Measurements from ENCODE around the gene PABPN1L.

Gene PABPN1L

GRCh38 chr16:88877564-88878289 lies 11.3 kb upstream of the PABPN1L start:
- TF ChIP-seq CTCF (IDR thresholded peaks at IDR 0.05) (no peak), ZFX (IDR thresholded peaks at IDR 0.05; ENCODE audit: borderline replicate concordance) (no peak)
- H3K27ac ChIP-seq, result no peak overlapping the region

- H3K27ac ChIP-seq, result no peak overlapping the region
- TF ChIP-seq ZFX (IDR thresholded peaks at IDR 0.05; ENCODE audit: borderline replicate concordance) (no peak), CTCF (IDR thresholded peaks at IDR 0.05) (no peak)
These were observed 10.6 kb upstream of the PABPN1L start for GRCh38 chr16:88876942-88877526.

- no peak overlapping the region for H3K27ac ChIP-seq
- TF ChIP-seq CTCF (IDR thresholded peaks at IDR 0.05) (no peak), ZFX (IDR thresholded peaks at IDR 0.05; ENCODE audit: borderline replicate concordance) (no peak)
These were observed 9.3 kb upstream of the PABPN1L start for GRCh38 chr16:88875703-88876234.

- no peak for TF ChIP-seq ZFX (IDR thresholded peaks at IDR 0.05; ENCODE audit: borderline replicate concordance)
- no peak for TF ChIP-seq CTCF (IDR thresholded peaks at IDR 0.05)
- no peak overlapping the region for H3K27ac ChIP-seq
These were observed 8.6 kb upstream of the PABPN1L start for GRCh38 chr16:88874938-88875599.

GRCh38 chr16:88872650-88873331 lies 6.3 kb upstream of the PABPN1L start:
- TF ChIP-seq ZFX (IDR thresholded peaks at IDR 0.05; ENCODE audit: borderline replicate concordance), result no peak
- TF ChIP-seq CTCF (IDR thresholded peaks at IDR 0.05), result no peak
- H3K27ac ChIP-seq, result no peak overlapping the region

GRCh38 chr16:88871730-88872416 lies 5.4 kb upstream of the PABPN1L start:
- no peak overlapping the region for H3K27ac ChIP-seq
- TF ChIP-seq CTCF (IDR thresholded peaks at IDR 0.05) (no peak), ZFX (IDR thresholded peaks at IDR 0.05; ENCODE audit: borderline replicate concordance) (no peak)
